ENCODE measurements around the gene HNF1B. TPM values are rescaled to one million over a fixed set of nuclear protein-coding genes. Genes with fewer than 3 reads are reported as not detected.

The HNF1B gene
- total and polyA plus RNA-seq, 2 donors (not counting 3 experiments of a cell fraction or from before 2014, with no cell fraction given): not detected

DNA sequence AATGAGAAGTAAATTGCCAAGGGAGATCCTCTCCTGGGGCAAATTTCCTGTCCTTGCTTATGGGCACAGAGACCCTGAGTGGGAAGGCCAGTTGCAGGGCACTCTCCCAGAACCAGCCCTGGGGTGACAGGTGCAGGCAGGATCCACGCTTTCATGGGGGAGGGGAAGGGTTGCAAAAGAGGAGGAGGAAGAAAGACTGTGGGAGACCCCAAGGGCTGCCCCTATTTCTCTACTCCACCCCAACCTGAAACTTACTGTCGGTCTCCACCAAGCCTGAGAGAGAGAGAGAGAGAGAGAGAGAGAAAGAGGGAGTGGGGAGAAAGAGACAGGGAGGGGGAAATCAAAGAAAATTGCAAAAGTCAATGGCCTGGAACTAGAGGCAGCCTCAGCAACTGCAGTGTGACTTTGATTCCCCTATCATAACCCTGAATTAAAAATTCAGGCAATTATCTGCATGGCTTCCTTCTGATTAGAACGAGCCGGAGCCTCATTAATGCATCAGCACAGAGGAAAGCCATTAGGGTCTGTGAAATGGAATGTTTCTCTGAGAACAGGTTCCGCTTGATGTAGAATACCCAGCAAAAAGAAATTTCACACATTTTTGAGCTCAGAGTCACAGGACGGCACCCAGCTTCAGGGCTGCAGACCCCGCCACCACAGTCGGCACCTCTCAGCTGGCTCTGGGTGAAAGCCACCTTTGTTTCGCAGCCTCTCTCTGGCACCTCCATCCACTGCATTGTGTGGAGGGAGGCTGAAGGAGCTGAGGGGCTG lies 45.1 kb upstream of the HNF1B start:
- no peak overlapping the region for H2AFZ ChIP-seq (ENCODE audit: low read depth, low read length)
- no peaks in the 10 kb centered on the region for H4K20me1 ChIP-seq (replicated peaks; ENCODE audit: control insufficient read depth, extremely low read depth, insufficient read depth, low read length)
- DNase-seq (ENCODE audit: low read depth, low spot score): no peak
- H3K4me2 ChIP-seq (ENCODE audit: insufficient read depth, low read length): no peak overlapping the region
- no peak overlapping the region for H3K27ac ChIP-seq (ENCODE audit: insufficient read depth, low read depth, low read length)
- H3K9me3 ChIP-seq (replicated peaks; ENCODE audit: control insufficient read depth, insufficient read depth, low read length): no peaks in the 10 kb centered on the region
- no peak overlapping the region for H3K4me3 ChIP-seq (replicated peaks in 1 of 3; ENCODE audit: insufficient read depth in 1 of 3, low read depth in 1 of 3, low read length in 3 of 3)
- H3K27me3 ChIP-seq (ENCODE audit: control insufficient read depth in 2 of 2, insufficient read depth in 2 of 2, low read length in 2 of 2): peaks cover 7 to 10% of the 10 kb centered on the region in 2 experiments
- ChIA-PET POLR2A (no interaction called here), CTCF (interaction anchor here (1.2 to 3.3 kb wide), 2 partner anchors 19 to 31 kb away, joined by 3 to 16 read pairs; no protein-coding TSS in a partner anchor)
- intact Hi-C loops (cut with micrococcal nuclease): no loop called here
- no peaks in the 10 kb centered on the region for H3K79me2 ChIP-seq (ENCODE audit: control insufficient read depth, insufficient read depth, low read length)
- H3K4me1 ChIP-seq (ENCODE audit: control insufficient read depth, extremely low read depth, insufficient read depth, low read length): no peaks in the 10 kb centered on the region
- no peaks in the 10 kb centered on the region for H3K9me1 ChIP-seq (replicated peaks; ENCODE audit: control insufficient read depth, extremely low read depth, insufficient read depth, low read length)
- FAIRE-seq: no peak
- dilution Hi-C loops (cut with MboI; ENCODE audit: extremely low pct_ligation_motif_present, low sequenced_read_pairs): no loop called here
- no TSS peak for BruUV-seq (replicated peaks)
- TF ChIP-seq GATA2 (IDR thresholded peaks at IDR 0.05; ENCODE audit: insufficient read depth, insufficient read length, low read depth, low read length) (no peak), POLR2A (IDR thresholded peaks at IDR 0.05; ENCODE audit: low read depth, low read length) (no peak)
- no peak overlapping the region for H3K9ac ChIP-seq (replicated peaks; ENCODE audit: extremely low read depth, insufficient read depth, low read length)
- H3K36me3 ChIP-seq (ENCODE audit: control insufficient read depth in 2 of 2, extremely low read depth in 1 of 2, insufficient read depth in 2 of 2, low read length in 2 of 2): no peaks in the 10 kb centered on the region

DNA sequence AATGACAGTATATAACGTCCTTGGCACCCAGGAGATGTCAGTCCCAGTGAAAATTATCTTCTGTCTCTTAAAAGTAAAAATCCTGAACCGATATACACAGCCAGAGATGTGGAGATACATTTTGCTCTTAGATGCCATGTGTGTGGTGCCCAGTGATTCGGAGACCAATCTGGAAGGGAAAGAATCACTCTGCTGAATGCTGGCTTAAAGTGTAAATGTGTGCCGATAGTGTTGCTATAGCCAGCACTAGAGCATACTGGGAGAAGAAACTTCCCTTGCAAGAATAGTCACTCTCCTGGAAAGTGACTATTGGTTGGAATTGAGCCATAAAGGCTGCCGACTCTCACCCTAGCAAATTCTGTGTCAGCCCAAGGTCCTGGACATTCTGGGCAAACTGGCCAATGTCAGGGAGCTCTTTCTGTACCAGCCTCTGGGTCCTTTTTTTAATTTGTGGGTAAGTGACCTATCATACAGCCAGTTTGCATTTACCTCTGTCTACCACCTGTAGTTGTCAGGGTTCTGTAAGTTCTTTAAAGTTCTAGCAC lies 44.2 kb upstream of the HNF1B start:
- ChIA-PET CTCF (no interaction called here), POLR2A (no interaction called here)
- Histone ChIP-seq H3K9me1 (replicated peaks; ENCODE audit: control insufficient read depth, extremely low read depth, insufficient read depth, low read length) (no peaks in the 10 kb centered on the region), H3K36me3 (ENCODE audit: control insufficient read depth in 2 of 2, extremely low read depth in 1 of 2, insufficient read depth in 2 of 2, low read length in 2 of 2) (no peaks in the 10 kb centered on the region), H3K79me2 (ENCODE audit: control insufficient read depth, insufficient read depth, low read length) (no peaks in the 10 kb centered on the region), H3K9ac (replicated peaks; ENCODE audit: extremely low read depth, insufficient read depth, low read length) (no peak overlapping the region), H3K9me3 (replicated peaks; ENCODE audit: control insufficient read depth, insufficient read depth, low read length) (no peaks in the 10 kb centered on the region), H4K20me1 (replicated peaks; ENCODE audit: control insufficient read depth, extremely low read depth, insufficient read depth, low read length) (no peaks in the 10 kb centered on the region), H3K4me2 (ENCODE audit: insufficient read depth, low read length) (no peak overlapping the region), H2AFZ (ENCODE audit: low read depth, low read length) (no peak overlapping the region), H3K27me3 (ENCODE audit: control insufficient read depth in 2 of 2, insufficient read depth in 2 of 2, low read length in 2 of 2) (peaks cover 7 to 10% of the 10 kb centered on the region in 2 experiments), H3K4me3 (replicated peaks in 1 of 3; ENCODE audit: insufficient read depth in 1 of 3, low read depth in 1 of 3, low read length in 3 of 3) (no peak overlapping the region), H3K27ac (ENCODE audit: insufficient read depth, low read depth, low read length) (no peak overlapping the region), H3K4me1 (ENCODE audit: control insufficient read depth, extremely low read depth, insufficient read depth, low read length) (no peaks in the 10 kb centered on the region)
- no peak for TF ChIP-seq CTCF (IDR thresholded peaks at IDR 0.05; ENCODE audit: extremely low read depth in 1 of 2, insufficient read depth in 1 of 2, low read depth in 1 of 2, low read length in 2 of 2)
- TF ChIP-seq MYC (IDR thresholded peaks at IDR 0.05; ENCODE audit: low read depth, low read length): no peak
- TF ChIP-seq JUN (IDR thresholded peaks at IDR 0.05; ENCODE audit: borderline replicate concordance, insufficient read depth, insufficient read length, low read depth): no peak
- TF ChIP-seq POLR2A (IDR thresholded peaks at IDR 0.05; ENCODE audit: low read depth, low read length): no peak
- no peak for TF ChIP-seq EZH2 (IDR thresholded peaks at IDR 0.05; ENCODE audit: borderline replicate concordance, low read depth, low read length, severe bottlenecking)
- dilution Hi-C loops (cut with MboI; ENCODE audit: extremely low pct_ligation_motif_present, low sequenced_read_pairs): no loop called here
- BruUV-seq (replicated peaks): no TSS peak
- intact Hi-C loops (cut with micrococcal nuclease): no loop called here
- no peak for FAIRE-seq
- DNase-seq (ENCODE audit: low read depth, low spot score): no peak

All from endothelial cell of umbilical vein (primary cell).